ENCODE measurements around the gene PRR14.
A peak's percentile ranks its signal among the peaks of the same experiment; 100 is the strongest.

The PRR14 gene

DNA sequence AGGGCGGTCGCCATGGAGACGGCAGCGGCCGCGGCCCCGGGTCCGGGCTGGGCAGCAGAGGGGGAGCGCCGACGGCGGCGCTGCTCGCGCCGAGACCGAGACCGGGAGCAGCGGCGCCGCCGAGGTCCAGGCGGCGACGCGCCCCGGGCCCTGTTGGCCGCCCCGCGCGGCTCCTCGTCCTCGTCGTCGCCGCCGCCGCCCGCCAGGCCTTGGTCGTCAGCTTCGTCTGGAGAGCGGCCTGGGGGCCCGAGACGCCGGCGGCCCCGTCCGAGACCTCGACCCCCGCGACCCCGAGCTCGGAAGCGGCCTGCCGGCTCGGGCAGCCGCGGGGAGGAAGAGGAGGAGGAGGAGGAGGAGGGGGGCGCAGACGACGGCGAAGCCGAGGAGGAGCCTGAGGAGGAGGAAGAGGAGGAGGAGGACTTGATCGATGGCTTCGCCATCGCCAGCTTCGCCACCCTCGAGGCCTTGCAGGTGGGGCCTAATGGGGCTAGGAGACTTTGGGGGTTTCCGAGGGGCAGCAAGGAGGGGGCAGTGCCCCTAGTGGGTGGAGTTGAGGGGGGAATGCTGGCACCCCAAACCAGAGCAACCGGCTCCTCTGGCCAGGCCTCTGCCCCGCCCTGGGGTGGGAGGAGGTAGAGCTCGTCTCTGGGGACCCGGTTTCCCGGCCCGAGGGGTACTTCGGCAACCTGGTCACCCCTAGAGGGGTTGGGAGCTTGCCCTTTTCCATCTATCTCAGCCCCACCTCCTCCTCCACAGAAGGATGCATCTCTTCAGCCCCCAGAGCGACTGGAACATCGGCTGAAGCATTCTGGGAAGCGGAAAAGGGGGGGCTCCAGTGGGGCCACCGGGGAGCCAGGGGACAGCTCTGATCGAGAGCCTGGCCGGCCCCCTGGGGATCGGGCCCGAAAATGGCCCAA, 9.0 kb downstream of the PRR14 start:
- H3K4me3 ChIP-seq = peak overlapping the region; percentile 79 to 100 (median 96)
- peak overlapping the region; percentile 94 to 100 (median 98) for H3K27ac ChIP-seq
- H3K9me3 ChIP-seq (replicated peaks in 1 of 11) = no peaks in the 10 kb centered on the region
- H3K27me3 ChIP-seq = no peaks in the 10 kb centered on the region
- peaks cover 37 to 55% (median 46%) of the 10 kb centered on the region in 11 experiments for H4K20me1 ChIP-seq
- no peak for TF ChIP-seq Cebpa-rat (IDR thresholded peaks at IDR 0.05)
- peaks cover 49 to 63% (median 59%) of the 10 kb centered on the region in 11 experiments for H3K36me3 ChIP-seq
- peak overlapping the region; percentile 89 to 100 (median 97) for H3K4me2 ChIP-seq
- H3K9ac ChIP-seq = peak overlapping the region; percentile 92 to 100 (median 97)
- H3K4me1 ChIP-seq = peaks cover 29 to 58% (median 41%) of the 10 kb centered on the region in 10 experiments

GRCh38 chr16:30660424-30661261, 9.9 kb downstream of the PRR14 start:
- Histone ChIP-seq H3K36me3 (peaks cover 50 to 63% (median 59%) of the 10 kb centered on the region in 11 experiments), H4K20me1 (peaks cover 46 to 63% (median 55%) of the 10 kb centered on the region in 11 experiments), H3K27ac (peak overlapping the region; percentile 94 to 100 (median 98)), H3K9me3 (replicated peaks in 1 of 11) (no peaks in the 10 kb centered on the region), H3K9ac (peak overlapping the region; percentile 92 to 100 (median 97)), H3K4me2 (peak overlapping the region; percentile 89 to 100 (median 97)), H3K27me3 (no peaks in the 10 kb centered on the region), H3K4me1 (peaks cover 29 to 58% (median 41%) of the 10 kb centered on the region in 10 experiments), H3K4me3 (peak overlapping the region; percentile 79 to 100 (median 96))
- no peak for TF ChIP-seq Cebpa-rat (IDR thresholded peaks at IDR 0.05)

DNA sequence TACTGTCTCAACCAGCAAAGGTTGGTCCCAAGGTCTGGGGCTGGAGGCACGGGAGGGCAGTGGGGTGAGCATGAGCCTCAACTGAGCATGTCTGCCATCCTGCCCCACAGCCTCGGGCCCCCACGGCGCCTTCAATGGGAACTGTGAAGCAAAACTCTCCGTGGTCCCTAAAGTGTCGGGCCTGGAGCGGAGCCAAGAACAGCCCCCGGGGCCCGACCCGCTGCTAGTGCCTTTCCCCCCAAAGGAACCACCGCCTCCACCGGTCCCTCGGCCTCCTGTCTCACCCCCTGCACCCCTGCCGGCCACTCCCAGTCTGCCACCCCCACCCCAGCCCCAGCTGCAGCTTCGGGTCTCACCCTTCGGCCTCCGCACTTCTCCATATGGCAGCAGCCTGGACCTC, 11.7 kb downstream of the PRR14 start:
- Histone ChIP-seq H3K9me3 (replicated peaks in 1 of 11) (no peaks in the 10 kb centered on the region), H3K27me3 (no peaks in the 10 kb centered on the region), H4K20me1 (peaks cover 62 to 81% (median 73%) of the 10 kb centered on the region in 11 experiments), H3K27ac (peak overlapping the region in 6 of 11 experiments; percentile 9 to 100 (median 96); a peak in 7 of 22 replicates), H3K4me1 (peaks cover 21 to 49% (median 32%) of the 10 kb centered on the region in 10 experiments), H3K36me3 (peaks cover 62 to 66% (median 63%) of the 10 kb centered on the region in 11 experiments), H3K4me2 (peak overlapping the region in 10 of 11 experiments; percentile 94 to 100 (median 98); a peak in 18 of 22 replicates), H3K9ac (peak overlapping the region in 10 of 11 experiments; percentile 92 to 100 (median 98); a peak in 17 of 22 replicates), H3K4me3 (peak overlapping the region in 3 of 10 experiments; percentile 18 to 100 (median 83); a peak in 3 of 20 replicates)
- no peak for TF ChIP-seq Cebpa-rat (IDR thresholded peaks at IDR 0.05)

DNA sequence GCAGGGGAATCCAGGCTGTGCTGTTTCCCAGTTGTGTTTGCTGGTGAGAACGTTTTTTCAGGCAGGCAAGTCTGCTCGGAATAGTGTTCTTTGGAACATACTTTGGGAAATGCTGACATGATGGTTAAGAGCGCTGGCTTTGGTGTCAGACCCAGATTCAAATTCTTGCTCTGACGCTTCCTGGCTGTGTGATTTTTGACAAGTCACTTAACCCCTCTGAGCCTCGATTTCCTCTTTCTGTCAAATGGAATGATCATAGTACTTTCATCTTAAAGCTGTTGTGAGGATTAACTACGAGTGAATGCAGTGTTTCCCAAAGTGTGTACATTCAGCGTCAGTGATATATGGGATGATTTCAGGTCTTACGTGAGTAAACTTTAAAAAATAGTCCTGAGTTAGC, 12.3 kb downstream of the PRR14 start:
- peaks cover 19 to 48% (median 30%) of the 10 kb centered on the region in 10 experiments for H3K4me1 ChIP-seq
- H3K9me3 ChIP-seq (replicated peaks in 1 of 11) = no peaks in the 10 kb centered on the region
- no peak for TF ChIP-seq Cebpa-rat (IDR thresholded peaks at IDR 0.05)
- H3K4me2 ChIP-seq = peak overlapping the region in 10 of 11 experiments; percentile 25 to 100 (median 96); a peak in 16 of 22 replicates
- peaks cover 68 to 72% (median 69%) of the 10 kb centered on the region in 11 experiments for H3K36me3 ChIP-seq
- peaks cover 62 to 87% (median 78%) of the 10 kb centered on the region in 11 experiments for H4K20me1 ChIP-seq
- H3K27me3 ChIP-seq = no peaks in the 10 kb centered on the region
- peak overlapping the region in 2 of 11 experiments; percentile 94 to 98; a peak in 1 of 22 replicates for H3K27ac ChIP-seq
- peak overlapping the region; percentile 10 to 100 (median 94); a peak in 15 of 22 replicates for H3K9ac ChIP-seq
- peak overlapping the region in 1 of 10 experiments; percentile 100; a peak in 2 of 20 replicates for H3K4me3 ChIP-seq

GRCh38 chr16:30663820-30664219, 13.1 kb downstream of the PRR14 start:
- peaks cover 19 to 48% (median 30%) of the 10 kb centered on the region in 10 experiments for H3K4me1 ChIP-seq
- peak overlapping the region in 10 of 11 experiments; percentile 16 to 100 (median 74); a peak in 13 of 22 replicates for H3K9ac ChIP-seq
- no peak for TF ChIP-seq Cebpa-rat (IDR thresholded peaks at IDR 0.05)
- H3K36me3 ChIP-seq = peaks cover 75 to 79% (median 76%) of the 10 kb centered on the region in 11 experiments
- no peaks in the 10 kb centered on the region for H3K9me3 ChIP-seq (replicated peaks in 1 of 11)
- peak overlapping the region in 8 of 11 experiments; percentile 94 to 100 (median 96); a peak in 8 of 22 replicates for H3K4me2 ChIP-seq
- no peak overlapping the region for H3K27ac ChIP-seq
- no peak overlapping the region for H3K4me3 ChIP-seq
- peaks cover 62 to 94% (median 83%) of the 10 kb centered on the region in 11 experiments for H4K20me1 ChIP-seq
- H3K27me3 ChIP-seq = no peaks in the 10 kb centered on the region

- H3K9ac ChIP-seq = peak overlapping the region in 4 of 11 experiments; percentile 11 to 55 (median 38); a peak in 3 of 22 replicates
- no peaks in the 10 kb centered on the region for H3K27me3 ChIP-seq
- H3K4me1 ChIP-seq = peaks cover 19 to 48% (median 30%) of the 10 kb centered on the region in 10 experiments
- no peaks in the 10 kb centered on the region for H3K9me3 ChIP-seq (replicated peaks in 1 of 11)
- H3K36me3 ChIP-seq = peaks cover 83 to 87% (median 85%) of the 10 kb centered on the region in 11 experiments
- H3K4me2 ChIP-seq = no peak overlapping the region
- no peak for TF ChIP-seq Cebpa-rat (IDR thresholded peaks at IDR 0.05)
- H3K27ac ChIP-seq = no peak overlapping the region; a peak in 1 of 22 replicates
- peaks cover 62 to 98% (median 86%) of the 10 kb centered on the region in 11 experiments for H4K20me1 ChIP-seq
- H3K4me3 ChIP-seq = no peak overlapping the region
These were observed 13.9 kb downstream of the PRR14 start for GRCh38 chr16:30664616-30665109.

- no peak overlapping the region for H3K4me2 ChIP-seq
- no peaks in the 10 kb centered on the region for H3K9me3 ChIP-seq (replicated peaks in 1 of 11)
- H3K4me3 ChIP-seq = no peak overlapping the region
- H3K27me3 ChIP-seq = no peaks in the 10 kb centered on the region
- H3K27ac ChIP-seq = no peak overlapping the region
- peaks cover 19 to 48% (median 30%) of the 10 kb centered on the region in 10 experiments for H3K4me1 ChIP-seq
- H3K9ac ChIP-seq = peak overlapping the region in 6 of 11 experiments; percentile 11 to 55 (median 22); a peak in 7 of 22 replicates
- peaks cover 57 to 98% (median 88%) of the 10 kb centered on the region in 11 experiments for H4K20me1 ChIP-seq
- no peak for TF ChIP-seq Cebpa-rat (IDR thresholded peaks at IDR 0.05)
- peaks cover 90 to 93% (median 91%) of the 10 kb centered on the region in 11 experiments for H3K36me3 ChIP-seq
These were observed 14.5 kb downstream of the PRR14 start for GRCh38 chr16:30665155-30665829.

All from BLaER1 treated with 17β-estradiol and CSF1 and Interleukin-3, amounts not matched to agents 10 nM and 100 nM (cell line).